ENCODE results near the gene PDGFRB. TPM values are rescaled to one million over a fixed set of nuclear protein-coding genes. Genes with fewer than 3 reads are reported as not detected.

PDGFRB gene
- total RNA-seq, 1 donor from 2014 or later: 341 TPM

DNA sequence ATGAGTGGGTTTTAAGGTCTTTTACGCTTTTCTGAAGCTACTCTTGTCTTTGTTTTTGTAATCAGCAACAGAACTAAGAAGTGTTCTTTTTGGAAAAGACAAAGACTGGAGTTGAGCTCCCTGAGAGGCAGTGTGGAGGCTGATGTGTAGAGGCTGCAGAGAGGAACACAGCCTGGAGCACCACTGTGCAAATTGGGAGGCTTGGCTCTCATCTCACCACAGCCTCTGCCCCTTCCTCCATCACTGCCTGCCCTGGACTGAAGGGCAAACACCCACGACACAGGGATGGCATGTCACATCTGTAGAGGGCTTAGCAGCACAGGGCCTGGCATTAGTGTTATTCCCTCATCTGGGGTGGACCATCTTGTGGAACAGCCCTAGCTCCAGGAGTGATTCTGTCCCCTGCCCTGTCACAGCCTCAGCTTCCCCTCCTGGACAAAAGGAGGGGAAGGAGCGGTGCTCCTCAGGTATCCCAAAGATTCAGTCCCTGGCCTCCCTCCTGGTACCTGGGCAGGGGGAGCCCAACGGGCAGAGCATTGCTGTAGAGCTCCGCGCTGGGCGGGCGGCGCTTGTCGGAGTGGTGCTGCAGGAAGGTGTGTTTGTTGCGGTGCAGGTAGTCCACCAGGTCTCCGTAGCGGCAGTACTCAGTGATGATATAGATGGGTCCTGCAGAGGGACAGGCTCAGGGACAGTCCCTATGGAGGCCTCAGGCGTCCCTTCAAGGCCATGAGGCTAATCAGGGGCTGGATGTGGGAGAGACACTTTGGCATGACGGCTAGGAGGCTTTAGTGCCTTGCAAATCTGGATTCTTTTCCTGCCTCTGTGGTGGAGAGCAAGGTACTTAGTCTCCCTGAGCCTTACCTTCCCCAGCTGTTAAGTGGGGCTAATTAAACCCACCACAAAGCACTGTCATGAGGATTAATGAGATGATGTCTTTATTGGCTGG lies 32.8 kb downstream of the PDGFRB start:
- TF ChIP-seq, protein P1, sequence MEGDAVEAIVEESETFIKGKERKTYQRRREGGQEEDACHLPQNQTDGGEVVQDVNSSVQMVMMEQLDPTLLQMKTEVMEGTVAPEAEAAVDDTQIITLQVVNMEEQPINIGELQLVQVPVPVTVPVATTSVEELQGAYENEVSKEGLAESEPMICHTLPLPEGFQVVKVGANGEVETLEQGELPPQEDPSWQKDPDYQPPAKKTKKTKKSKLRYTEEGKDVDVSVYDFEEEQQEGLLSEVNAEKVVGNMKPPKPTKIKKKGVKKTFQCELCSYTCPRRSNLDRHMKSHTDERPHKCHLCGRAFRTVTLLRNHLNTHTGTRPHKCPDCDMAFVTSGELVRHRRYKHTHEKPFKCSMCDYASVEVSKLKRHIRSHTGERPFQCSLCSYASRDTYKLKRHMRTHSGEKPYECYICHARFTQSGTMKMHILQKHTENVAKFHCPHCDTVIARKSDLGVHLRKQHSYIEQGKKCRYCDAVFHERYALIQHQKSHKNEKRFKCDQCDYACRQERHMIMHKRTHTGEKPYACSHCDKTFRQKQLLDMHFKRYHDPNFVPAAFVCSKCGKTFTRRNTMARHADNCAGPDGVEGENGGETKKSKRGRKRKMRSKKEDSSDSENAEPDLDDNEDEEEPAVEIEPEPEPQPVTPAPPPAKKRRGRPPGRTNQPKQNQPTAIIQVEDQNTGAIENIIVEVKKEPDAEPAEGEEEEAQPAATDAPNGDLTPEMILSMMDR (IDR thresholded peaks at IDR 0.05): no peak
- intact Hi-C loops (cut with DNase I): no loop called here
- Histone ChIP-seq H3K9me3 (no peaks in the 10 kb centered on the region), H3K27me3 (no peaks in the 10 kb centered on the region), H3K36me3 (peaks cover 97 to 100% of the 10 kb centered on the region in 2 donors), H3K27ac (no peak overlapping the region), H3K4me1 (no peaks in the 10 kb centered on the region), H3K4me3 (no peak overlapping the region)
- DNase-seq (ENCODE audit: low spot score in 2 of 2): peak in 1 of 2 donors; percentile 58

DNA sequence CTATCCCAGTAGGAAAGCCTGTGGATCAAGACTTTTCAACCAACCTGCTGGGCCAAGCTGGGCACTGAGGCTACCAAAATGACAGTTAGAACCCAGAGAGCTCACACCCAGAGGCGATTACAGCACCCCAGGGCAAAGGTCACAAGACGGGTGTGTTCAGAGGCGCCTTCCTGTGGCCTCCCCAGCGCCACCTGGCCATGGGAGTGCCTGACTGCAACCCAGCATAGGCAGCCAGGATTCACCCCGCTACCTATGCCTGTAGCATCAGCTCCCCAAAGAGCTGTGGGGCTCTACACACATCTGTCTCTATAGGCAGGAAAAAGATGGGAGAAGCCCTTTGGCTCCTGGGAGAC lies 33.5 kb downstream of the PDGFRB start:
- Histone ChIP-seq H3K9me3 (no peaks in the 10 kb centered on the region), H3K4me3 (no peak overlapping the region), H3K4me1 (no peaks in the 10 kb centered on the region), H3K27me3 (no peaks in the 10 kb centered on the region), H3K36me3 (peaks cover 99 to 100% of the 10 kb centered on the region in 2 donors), H3K27ac (peak overlapping the region in 1 of 2 donors; percentile 13)
- DNase-seq (ENCODE audit: low spot score in 2 of 2): peak in 1 of 2 donors; percentile 63
- intact Hi-C loops (cut with DNase I): no loop called here
- TF ChIP-seq, protein P1 (IDR thresholded peaks at IDR 0.05): no peak

DNA sequence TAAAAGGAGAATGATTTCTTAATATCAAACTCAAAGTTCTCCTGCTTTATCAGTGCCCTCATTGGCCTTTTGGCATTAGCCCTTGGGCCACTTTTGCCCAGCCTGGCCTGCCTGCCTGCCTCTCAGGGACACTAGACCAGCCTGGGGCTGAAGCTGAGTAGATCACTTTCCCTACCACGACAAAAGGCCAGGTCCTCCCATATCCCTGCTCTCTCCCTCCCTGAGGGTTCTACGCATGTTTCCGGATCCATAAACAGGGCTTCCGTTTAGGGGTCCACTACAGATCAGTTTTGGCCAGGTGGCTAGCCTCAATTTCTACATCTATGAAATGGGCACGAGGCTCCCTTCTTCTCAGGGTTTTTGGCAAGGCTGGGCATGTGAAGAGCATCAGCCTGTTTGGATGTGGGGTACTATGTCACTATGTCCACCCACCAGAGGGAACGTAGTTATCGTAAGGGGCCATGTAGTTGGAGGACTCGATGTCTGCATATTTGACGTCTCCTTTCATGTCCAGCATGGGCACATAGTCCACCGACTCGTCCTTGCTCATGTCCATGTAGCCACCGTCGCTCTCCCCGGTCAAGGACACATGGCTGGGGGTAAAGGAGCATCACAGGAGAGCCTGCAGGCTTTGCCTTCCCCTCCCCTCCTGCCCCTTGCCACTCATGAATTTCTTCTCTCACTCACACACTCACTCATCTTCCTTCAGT lies 34.0 kb downstream of the PDGFRB start:
- Histone ChIP-seq H3K9me3 (no peaks in the 10 kb centered on the region), H3K27ac (peak overlapping the region; percentile 12 to 13), H3K36me3 (peaks cover 99 to 100% of the 10 kb centered on the region in 2 donors), H3K27me3 (no peaks in the 10 kb centered on the region), H3K4me1 (no peaks in the 10 kb centered on the region), H3K4me3 (no peak overlapping the region)
- intact Hi-C loops (cut with DNase I): no loop called here
- peak in 1 of 2 donors; percentile 53 for DNase-seq (ENCODE audit: low spot score in 2 of 2)
- TF ChIP-seq, protein P1 (IDR thresholded peaks at IDR 0.05): no peak

DNA sequence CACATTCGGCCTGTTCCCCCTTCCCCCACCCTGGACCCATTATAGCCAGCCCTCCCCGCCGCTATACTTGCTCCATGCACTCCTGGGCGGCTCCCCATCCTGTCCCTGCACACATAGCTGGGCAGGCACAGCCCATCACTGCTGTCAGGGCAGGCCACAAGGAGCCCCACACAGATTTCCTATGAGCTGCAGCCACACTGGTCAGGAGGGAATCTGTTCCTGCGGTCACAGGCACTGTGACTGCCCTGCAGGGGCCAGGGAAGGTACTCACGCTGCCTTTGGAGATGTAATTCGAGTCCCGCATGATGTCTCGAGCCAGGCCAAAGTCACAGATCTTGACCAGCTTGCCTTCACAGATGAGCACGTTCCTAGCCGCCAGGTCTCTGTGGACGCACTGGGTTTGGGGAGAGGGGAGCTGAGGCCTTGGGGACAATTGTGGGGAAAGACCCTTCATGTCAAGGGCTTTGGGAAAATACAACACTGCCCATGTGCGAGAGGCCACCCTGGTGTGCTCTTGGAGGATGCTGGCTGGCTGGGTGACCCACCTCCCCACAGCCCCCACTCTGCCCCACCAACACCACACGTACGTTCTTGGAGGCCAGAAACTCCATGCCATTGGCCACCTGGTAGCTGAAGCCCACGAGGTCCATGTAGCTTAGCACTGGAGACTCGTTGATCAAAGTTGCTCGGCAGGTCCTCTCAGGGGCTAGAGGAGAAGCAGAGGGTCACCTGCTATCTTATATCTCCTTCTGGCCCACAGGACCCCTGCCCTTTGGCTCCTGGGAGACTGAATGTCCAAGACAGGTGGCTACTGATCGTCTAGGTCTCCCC lies 34.8 kb downstream of the PDGFRB start:
- Histone ChIP-seq H3K27me3 (no peaks in the 10 kb centered on the region), H3K4me1 (no peaks in the 10 kb centered on the region), H3K36me3 (peaks cover 98 to 100% of the 10 kb centered on the region in 2 donors), H3K27ac (peak overlapping the region; percentile 12 to 13), H3K9me3 (no peaks in the 10 kb centered on the region), H3K4me3 (no peak overlapping the region)
- intact Hi-C loops (cut with DNase I): no loop called here
- TF ChIP-seq, protein P1 (IDR thresholded peaks at IDR 0.05): no peak
- DNase-seq (ENCODE audit: low spot score in 2 of 2): peak in 1 of 2 donors; percentile 60

DNA sequence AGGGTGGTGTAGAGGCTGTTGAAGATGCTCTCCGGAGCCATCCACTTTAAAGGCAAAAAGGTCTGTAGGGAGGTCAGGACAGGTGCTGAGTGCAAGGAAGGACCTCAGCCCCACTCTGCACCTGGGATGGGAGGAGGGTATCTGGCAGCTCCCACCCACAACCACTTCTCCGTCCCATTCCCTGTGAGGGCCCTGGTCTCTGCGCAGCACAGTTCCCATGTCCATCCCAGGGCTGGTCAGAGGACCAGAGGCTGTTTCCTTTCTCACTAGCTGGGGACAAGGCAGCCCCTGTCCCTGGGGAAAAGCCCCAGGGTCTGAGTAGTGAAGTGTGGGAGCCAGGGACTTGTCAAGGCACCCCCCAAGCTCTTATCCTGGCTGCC lies 35.6 kb downstream of the PDGFRB start:
- DNase-seq (ENCODE audit: low spot score in 2 of 2): no peak
- Histone ChIP-seq H3K4me1 (no peaks in the 10 kb centered on the region), H3K36me3 (peaks cover 94 to 100% of the 10 kb centered on the region in 2 donors), H3K9me3 (no peaks in the 10 kb centered on the region), H3K4me3 (no peak overlapping the region), H3K27ac (no peak overlapping the region), H3K27me3 (no peaks in the 10 kb centered on the region)
- TF ChIP-seq, protein P1 (IDR thresholded peaks at IDR 0.05): no peak
- intact Hi-C loops (cut with DNase I): no loop called here

All from ascending aorta (tissue), 2 donors.